ENCODE results near the gene TET1.

- no peak for TF ChIP-seq CTCF (IDR thresholded peaks at IDR 0.05; ENCODE audit: low read depth, low read length)
- TF ChIP-seq POLR2A (IDR thresholded peaks at IDR 0.05; ENCODE audit: extremely low read depth, insufficient read length), result no peak
- TF ChIP-seq MAX (IDR thresholded peaks at IDR 0.05; ENCODE audit: low read depth, low read length), result no peak
Observed at GRCh38 chr10:68696018-68696417, 135.9 kb downstream of the TET1 start.

Measured in NB4 (cell line).